Prostate gland (tissue), 2 donors: ENCODE data around the gene EML4. TPM values are rescaled to one million over a fixed set of nuclear protein-coding genes. Genes with fewer than 3 reads are reported as not detected.

Experiments used
- DNase-seq: peaks from one replicate; pipeline ENCODE4 v3.0.0-alpha.2; 2019; ENCODE audit warnings: low spot score
- H3K27ac ChIP-seq, 2 donors: fragments of 200-600 bp; sonication (generic); 2 replicates each; pipeline ENCODE4 v1.5.1; 2017 to 2019
- H3K27me3 ChIP-seq: fragments of 200-600 bp; sonication (generic); replicated peaks from 2 replicates; pipeline ENCODE4 v1.5.1; 2019; ENCODE audit not compliant: insufficient read depth
- H3K36me3 ChIP-seq, 2 donors: fragments of 200-600 bp; sonication (generic); 1 replicate in 1 of 2; 2 replicates in 1 of 2; pipeline versions ENCODE4 v1.5.1 to v1.8.1; 2017 to 2019
- H3K4me1 ChIP-seq: fragments of 200-600 bp; sonication (generic); replicated peaks from 2 replicates; pipeline ENCODE4 v1.5.1; 2019
- H3K4me3 ChIP-seq, 2 donors: fragments of 200-600 bp; sonication (generic); 2 replicates each; pipeline ENCODE4 v1.5.1; 2017 to 2019
- H3K9me3 ChIP-seq: fragments of 200-600 bp; sonication (generic); 2 replicates; pipeline ENCODE4 v1.5.1; 2017
- POLR2A ChIP-seq: fragments of 450-650 bp; IDR thresholded peaks from one replicate; pipeline ENCODE4 v1.6.1; 2016; ENCODE audit warnings: antibody characterized with exemption, mild to moderate bottlenecking
- POLR2AphosphoS5 ChIP-seq: sonication (generic); formaldehyde crosslinking; IDR thresholded peaks from one replicate; pipeline ENCODE4 v1.6.1; 2017; ENCODE audit warnings: antibody characterized with exemption
- WGBS: methylation state at CpG from one replicate; pipeline ENCODE4 v1.1.5; 2018; 5-methylcytosine and 5-hydroxymethylcytosine counted together
- intact Hi-C: fragments of 100-400 bp; cut with DNase I; formaldehyde crosslinking; loops from one replicate; pipeline ENCODE4 v1.14.2; 2022
- total RNA-seq, 2 donors: library from RNA; depleted of rRNA; stranded (reverse); fragments of >200 nt; gene quantifications; one replicate each; pipeline ENCODE4 v1.1.0, GENCODE V29; 2016
- TF ChIP-seq, protein P1 (sequence below), 4 experiments: fragments of 200-600 bp in 2 of 4; fragments of 450-650 bp in 2 of 4; sonication (generic) in 2 of 4; IDR thresholded peaks; 1 replicate in 3 of 4; 2 replicates in 1 of 4; pipeline ENCODE4 v1.5.1; 2016 to 2019; ENCODE audit warnings: antibody characterized with exemption in 4 of 4, mild to moderate bottlenecking in 2 of 4, moderate library complexity in 2 of 4

EML4 gene
- total RNA-seq, 2 donors from 2014 or later = 26.3 to 38.2 TPM

DNA sequence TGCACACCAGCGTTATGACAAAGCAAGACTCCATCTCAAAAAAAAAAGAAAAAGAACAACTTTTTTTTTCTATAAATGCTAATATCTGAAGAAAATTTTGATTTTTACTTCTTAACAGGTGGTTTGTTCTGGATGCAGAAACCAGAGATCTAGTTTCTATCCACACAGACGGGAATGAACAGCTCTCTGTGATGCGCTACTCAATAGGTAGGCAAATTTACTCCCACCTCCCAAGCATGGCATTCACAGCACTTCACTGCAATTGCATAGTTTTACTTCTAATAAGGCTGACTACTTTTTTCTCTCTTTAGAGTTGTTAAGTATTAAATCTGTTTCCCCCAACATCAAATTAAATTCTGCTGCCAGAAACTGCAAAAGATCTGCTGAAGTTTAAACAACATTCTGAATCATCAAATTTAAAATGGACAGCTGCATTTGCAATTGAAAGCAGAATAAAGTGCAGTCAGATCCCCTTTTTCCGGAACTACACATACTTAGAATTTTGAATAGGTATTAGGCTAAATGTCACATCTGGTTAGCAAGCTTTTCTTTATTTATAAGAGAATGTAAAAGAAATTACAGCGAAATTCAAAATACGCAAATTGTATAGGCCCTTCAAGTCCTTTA is 146.8 kb downstream of the EML4 start:
- H3K4me3 ChIP-seq = no peak overlapping the region

DNA sequence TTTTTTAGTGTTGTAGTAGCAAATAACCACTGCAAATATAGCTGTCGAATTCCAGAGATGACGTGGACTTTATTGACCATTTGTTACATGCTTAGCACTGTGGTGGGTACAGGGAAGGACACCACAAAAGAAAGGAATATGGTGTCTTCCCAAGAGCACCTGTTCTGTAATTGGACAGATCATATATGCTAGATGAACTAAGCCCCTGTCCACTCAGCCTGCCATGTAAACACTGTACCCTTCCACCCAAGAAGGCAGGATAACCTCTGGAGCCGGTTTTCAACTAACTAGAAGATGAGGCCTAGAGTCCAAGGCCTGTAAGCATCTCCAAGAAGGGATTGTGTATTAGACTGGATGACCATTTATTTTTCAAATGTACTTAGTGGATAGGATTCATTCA is 147.8 kb downstream of the EML4 start:
- H3K4me1 ChIP-seq = no peaks in the 10 kb centered on the region
- TF ChIP-seq POLR2A (no peak), POLR2AphosphoS5 (no peak)
- TF ChIP-seq, protein P1, sequence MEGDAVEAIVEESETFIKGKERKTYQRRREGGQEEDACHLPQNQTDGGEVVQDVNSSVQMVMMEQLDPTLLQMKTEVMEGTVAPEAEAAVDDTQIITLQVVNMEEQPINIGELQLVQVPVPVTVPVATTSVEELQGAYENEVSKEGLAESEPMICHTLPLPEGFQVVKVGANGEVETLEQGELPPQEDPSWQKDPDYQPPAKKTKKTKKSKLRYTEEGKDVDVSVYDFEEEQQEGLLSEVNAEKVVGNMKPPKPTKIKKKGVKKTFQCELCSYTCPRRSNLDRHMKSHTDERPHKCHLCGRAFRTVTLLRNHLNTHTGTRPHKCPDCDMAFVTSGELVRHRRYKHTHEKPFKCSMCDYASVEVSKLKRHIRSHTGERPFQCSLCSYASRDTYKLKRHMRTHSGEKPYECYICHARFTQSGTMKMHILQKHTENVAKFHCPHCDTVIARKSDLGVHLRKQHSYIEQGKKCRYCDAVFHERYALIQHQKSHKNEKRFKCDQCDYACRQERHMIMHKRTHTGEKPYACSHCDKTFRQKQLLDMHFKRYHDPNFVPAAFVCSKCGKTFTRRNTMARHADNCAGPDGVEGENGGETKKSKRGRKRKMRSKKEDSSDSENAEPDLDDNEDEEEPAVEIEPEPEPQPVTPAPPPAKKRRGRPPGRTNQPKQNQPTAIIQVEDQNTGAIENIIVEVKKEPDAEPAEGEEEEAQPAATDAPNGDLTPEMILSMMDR (IDR thresholded peaks at IDR 0.05) = no peak
- no peaks in the 10 kb centered on the region for H3K9me3 ChIP-seq
- H3K27ac ChIP-seq = no peak overlapping the region
- 94% methylated on average over 3 of the region's 3 CpGs for WGBS
- no peaks in the 10 kb centered on the region for H3K27me3 ChIP-seq
- no peak overlapping the region for H3K4me3 ChIP-seq
- intact Hi-C loops = no loop called here
- no peak for DNase-seq
- H3K36me3 ChIP-seq = no peaks in the 10 kb centered on the region

More for the DNA sequence above, 146.8 kb downstream of the EML4 start:
- Histone ChIP-seq H3K27me3 (no peaks in the 10 kb centered on the region), H3K36me3 (no peaks in the 10 kb centered on the region), H3K27ac (no peak overlapping the region), H3K9me3 (no peaks in the 10 kb centered on the region), H3K4me1 (no peaks in the 10 kb centered on the region)
- no peak for DNase-seq
- TF ChIP-seq POLR2AphosphoS5 (no peak), POLR2A (no peak)
- TF ChIP-seq, protein P1 (IDR thresholded peaks at IDR 0.05) = no peak
- 91% methylated on average over 6 of the region's 6 CpGs for WGBS
- intact Hi-C loops = no loop called here

DNA sequence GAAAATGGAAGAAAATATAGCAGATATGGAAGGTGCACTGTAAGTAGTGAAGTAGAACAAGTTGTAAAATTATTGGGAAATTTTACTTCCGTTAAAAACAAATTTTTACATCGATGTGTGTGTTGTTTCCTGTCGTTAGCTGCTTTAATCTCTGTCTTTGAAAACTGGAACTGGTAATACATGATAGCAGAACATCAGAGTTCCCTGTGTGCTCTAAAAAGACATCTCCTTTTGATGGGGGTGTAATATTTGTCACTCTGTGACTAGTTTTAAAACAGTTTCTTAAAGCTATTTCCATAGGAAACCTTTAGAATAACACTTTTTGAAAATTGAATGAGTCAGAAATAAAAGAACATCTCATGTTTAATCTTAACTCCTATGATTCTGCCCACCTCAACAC is 148.3 kb downstream of the EML4 start:
- Histone ChIP-seq H3K27me3 (no peaks in the 10 kb centered on the region), H3K4me3 (no peak overlapping the region), H3K36me3 (no peaks in the 10 kb centered on the region), H3K9me3 (no peaks in the 10 kb centered on the region), H3K4me1 (no peaks in the 10 kb centered on the region), H3K27ac (no peak overlapping the region)
- intact Hi-C loops = no loop called here
- 91% methylated on average over 3 of the region's 3 CpGs for WGBS
- TF ChIP-seq, protein P1 (IDR thresholded peaks at IDR 0.05) = no peak
- TF ChIP-seq POLR2A = no peak
- TF ChIP-seq POLR2AphosphoS5 = no peak
- no peak for DNase-seq

DNA sequence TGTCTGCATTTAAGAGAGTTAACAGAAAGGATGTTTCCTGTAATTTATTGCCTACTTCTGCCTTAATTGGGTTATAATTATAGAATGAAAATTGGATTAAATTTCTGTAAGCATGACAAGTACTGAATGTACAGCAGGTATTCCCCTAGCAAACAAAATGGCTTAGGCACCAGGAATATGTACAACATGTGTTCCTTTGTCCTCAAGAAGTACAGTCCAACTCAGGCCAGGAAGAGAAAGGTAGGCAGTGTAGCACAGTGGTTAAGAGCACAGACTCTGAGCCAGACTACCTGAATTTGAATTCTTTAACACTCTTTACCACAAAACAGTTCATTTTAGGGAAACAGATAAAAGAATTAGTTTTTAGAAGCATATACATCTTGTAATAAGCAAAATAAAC is 148.8 kb downstream of the EML4 start:
- H3K27ac ChIP-seq = no peak overlapping the region
- H3K36me3 ChIP-seq = no peaks in the 10 kb centered on the region
- no peaks in the 10 kb centered on the region for H3K27me3 ChIP-seq
- H3K4me1 ChIP-seq = no peaks in the 10 kb centered on the region
- TF ChIP-seq POLR2A = no peak
- no peak for TF ChIP-seq POLR2AphosphoS5
- TF ChIP-seq, protein P1 (IDR thresholded peaks at IDR 0.05) = no peak
- DNase-seq = no peak
- intact Hi-C loops = no loop called here
- no peaks in the 10 kb centered on the region for H3K9me3 ChIP-seq
- H3K4me3 ChIP-seq = no peak overlapping the region

DNA sequence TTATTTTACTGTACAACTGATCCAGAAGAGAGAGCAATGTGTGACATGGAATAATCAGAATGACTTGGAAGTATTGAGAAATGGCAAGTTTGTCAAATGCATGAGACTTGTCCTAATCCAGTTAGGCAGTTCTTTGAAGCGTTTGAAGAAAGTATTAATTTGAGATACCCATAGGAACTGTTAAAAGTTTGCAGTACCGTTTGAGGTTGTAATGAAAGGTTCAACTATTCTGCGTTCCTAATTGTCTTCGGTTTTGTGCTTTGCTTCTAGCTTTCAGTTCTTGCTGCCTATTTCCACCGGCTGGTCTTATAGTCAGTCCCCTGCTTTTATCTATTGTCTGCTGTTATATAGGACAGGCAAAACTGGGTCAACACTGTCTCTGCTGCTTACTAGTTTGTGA is 150.1 kb downstream of the EML4 start:
- Histone ChIP-seq H3K9me3 (no peaks in the 10 kb centered on the region), H3K4me3 (no peak overlapping the region), H3K4me1 (no peaks in the 10 kb centered on the region), H3K36me3 (no peaks in the 10 kb centered on the region), H3K27ac (no peak overlapping the region), H3K27me3 (no peaks in the 10 kb centered on the region)
- intact Hi-C loops = no loop called here
- DNase-seq = no peak
- TF ChIP-seq, protein P1 (IDR thresholded peaks at IDR 0.05) = no peak
- TF ChIP-seq POLR2AphosphoS5 = no peak
- no peak for TF ChIP-seq POLR2A
- 87% methylated on average over 5 of the region's 5 CpGs for WGBS
